ENCODE results near the gene TMEM143.
A peak's percentile ranks its signal among the peaks of the same experiment; 100 is the strongest.

TMEM143 gene

DNA sequence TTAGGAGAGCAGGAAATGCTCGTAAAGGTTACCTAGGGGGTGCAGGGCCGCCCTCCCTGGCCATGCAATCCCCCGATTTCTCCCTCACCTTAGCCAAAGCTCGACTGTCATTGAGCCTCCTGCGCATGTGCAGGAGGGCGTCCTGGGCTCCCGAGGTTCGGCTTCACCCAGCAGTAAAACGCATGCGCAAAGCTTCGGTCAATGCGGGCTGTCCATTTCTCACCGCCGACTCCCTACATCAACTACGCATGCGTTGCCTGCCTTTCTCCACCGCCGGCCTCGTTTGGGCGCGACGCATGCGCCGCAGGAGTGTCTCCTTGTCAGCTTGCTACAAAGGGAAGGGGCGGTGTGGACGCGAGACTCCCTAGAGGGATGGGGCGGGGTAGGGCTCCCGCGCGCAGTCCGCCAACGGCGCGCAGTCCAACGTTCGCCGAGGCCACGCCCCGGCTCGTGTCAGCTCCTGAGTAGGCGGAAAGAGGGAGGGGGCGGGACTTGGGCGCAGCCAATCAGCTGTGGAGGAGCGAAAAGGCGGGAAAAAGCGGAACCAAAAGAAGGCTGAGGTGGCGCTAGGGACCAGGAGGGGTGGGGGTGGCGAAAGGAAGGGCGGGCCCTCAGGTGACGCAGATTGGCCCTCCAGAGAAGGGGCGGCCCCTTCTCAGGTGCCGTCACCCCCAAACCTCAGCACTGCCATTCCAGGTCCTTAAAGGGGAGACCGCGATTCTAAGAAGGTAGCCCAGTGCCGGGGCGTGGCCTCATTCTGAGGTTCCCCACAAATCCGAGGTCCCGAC is at the start of gene TMEM143, which contains the start of gene SYNGR4:
Gene TMEM143 (minus strand): TSS at position 131 of the 788 bp plus-strand sequence. CDS start 20 bp downstream, at position 111.
Gene SYNGR4 (plus strand): TSS at position 558 of the 788 bp plus-strand sequence. CDS start 1,476 bp downstream, outside the sequence.
- TF ChIP-seq, protein P1, sequence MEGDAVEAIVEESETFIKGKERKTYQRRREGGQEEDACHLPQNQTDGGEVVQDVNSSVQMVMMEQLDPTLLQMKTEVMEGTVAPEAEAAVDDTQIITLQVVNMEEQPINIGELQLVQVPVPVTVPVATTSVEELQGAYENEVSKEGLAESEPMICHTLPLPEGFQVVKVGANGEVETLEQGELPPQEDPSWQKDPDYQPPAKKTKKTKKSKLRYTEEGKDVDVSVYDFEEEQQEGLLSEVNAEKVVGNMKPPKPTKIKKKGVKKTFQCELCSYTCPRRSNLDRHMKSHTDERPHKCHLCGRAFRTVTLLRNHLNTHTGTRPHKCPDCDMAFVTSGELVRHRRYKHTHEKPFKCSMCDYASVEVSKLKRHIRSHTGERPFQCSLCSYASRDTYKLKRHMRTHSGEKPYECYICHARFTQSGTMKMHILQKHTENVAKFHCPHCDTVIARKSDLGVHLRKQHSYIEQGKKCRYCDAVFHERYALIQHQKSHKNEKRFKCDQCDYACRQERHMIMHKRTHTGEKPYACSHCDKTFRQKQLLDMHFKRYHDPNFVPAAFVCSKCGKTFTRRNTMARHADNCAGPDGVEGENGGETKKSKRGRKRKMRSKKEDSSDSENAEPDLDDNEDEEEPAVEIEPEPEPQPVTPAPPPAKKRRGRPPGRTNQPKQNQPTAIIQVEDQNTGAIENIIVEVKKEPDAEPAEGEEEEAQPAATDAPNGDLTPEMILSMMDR (IDR thresholded peaks at IDR 0.05; ENCODE audit: control insufficient read depth, extremely low read depth, insufficient read depth) = no peak
- peak within 1 kb of the TSS; percentile 60 for H3K4me3 ChIP-seq (ENCODE audit: low read depth, low read length)
- DNase-seq (ENCODE audit: low read depth) = peak; percentile 90

DNA sequence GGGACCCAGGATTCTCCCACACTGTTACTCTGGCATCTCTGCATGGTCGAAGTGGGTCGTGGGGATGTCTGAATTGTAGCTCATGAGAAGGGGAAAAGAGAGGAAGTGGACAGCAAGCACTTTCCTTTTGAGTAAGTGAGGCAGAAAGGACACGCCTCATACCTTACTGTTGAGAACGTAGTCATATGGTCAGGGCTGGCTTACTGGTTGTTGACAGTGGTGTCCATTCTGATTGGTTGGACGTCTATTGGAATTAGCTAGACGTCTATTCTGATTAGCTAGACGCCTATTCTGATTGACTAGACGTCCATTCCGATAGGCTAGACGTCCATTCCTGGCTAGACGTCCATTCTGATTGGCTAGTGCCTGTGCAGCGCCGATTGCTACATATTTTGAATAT is 42.1 kb upstream of the TMEM143 start:
- DNase-seq (ENCODE audit: low read depth) = no peak
- no peak overlapping the region for H3K4me3 ChIP-seq (ENCODE audit: low read depth, low read length)
- TF ChIP-seq, protein P1 (IDR thresholded peaks at IDR 0.05; ENCODE audit: control insufficient read depth, extremely low read depth, insufficient read depth) = no peak

DNA sequence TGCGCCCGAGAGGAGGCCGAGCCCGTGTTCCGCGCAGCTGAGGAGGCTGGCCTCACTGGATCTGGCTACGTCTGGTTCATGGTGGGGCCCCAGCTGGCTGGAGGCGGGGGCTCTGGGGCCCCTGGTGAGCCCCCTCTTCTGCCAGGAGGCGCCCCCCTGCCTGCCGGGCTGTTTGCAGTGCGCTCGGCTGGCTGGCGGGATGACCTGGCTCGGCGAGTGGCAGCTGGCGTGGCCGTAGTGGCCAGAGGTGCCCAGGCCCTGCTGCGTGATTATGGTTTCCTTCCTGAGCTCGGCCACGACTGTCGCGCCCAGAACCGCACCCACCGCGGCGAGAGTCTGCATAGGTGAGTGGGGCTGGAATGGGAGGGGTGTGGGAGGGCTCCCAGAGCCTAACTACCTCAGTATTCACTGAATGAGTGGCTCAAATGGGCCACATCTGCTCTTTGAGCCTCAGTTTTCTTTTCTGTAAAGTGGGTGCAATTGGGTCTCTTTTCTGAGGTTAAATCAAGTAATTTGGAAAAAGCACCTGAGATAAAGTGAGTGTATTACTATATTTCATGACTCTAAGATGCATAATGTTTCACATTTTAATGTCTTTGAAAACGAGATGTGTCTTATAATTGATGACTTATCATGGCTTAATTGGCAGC is 41.4 kb upstream of the TMEM143 start:
- no peak for DNase-seq (ENCODE audit: low read depth)
- TF ChIP-seq, protein P1 (IDR thresholded peaks at IDR 0.05; ENCODE audit: control insufficient read depth, extremely low read depth, insufficient read depth) = no peak
- H3K4me3 ChIP-seq (ENCODE audit: low read depth, low read length) = no peak overlapping the region

DNA sequence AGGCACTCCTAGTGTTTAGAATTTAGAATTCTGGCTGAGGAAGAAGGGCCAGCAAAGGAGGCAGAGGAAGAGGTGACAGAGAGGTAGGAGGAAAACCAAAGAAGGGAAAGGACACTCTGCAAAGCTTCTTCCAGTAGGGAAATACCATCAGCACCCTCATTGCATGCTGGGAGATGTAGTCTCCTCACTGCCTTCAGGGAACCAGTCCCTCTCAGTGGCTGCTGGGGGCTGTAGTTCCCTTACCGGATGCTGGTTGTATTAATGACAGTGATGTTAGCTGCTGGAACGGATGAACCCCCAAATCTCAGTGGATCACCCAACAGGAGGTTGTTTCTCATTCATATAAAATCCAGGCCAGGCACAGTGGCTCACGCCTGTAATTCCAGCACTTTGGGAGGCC is 39.9 kb upstream of the TMEM143 start:
- TF ChIP-seq, protein P1 (IDR thresholded peaks at IDR 0.05; ENCODE audit: control insufficient read depth, extremely low read depth, insufficient read depth) = no peak
- no peak overlapping the region for H3K4me3 ChIP-seq (ENCODE audit: low read depth, low read length)
- DNase-seq (ENCODE audit: low read depth) = no peak

DNA sequence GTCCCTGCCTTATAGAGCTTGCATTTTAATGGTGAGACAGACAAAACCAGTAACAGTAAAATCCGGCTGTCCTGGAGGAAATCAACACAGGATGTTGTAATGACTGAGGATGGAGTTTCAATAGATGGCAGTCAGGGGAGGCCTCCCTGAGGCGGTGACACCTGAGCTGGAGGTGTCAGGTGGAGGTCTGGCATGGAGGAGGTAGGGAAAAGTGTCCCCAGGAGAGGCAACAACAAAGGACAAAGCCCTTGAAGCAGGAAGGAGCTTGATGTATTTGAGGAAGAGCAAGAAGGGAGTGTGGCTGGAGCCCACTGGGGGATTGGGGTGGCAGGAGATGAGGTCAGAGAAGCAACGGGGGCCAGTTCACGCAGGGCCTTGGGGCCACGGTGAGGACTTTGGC is 37.5 kb upstream of the TMEM143 start:
- TF ChIP-seq, protein P1 (IDR thresholded peaks at IDR 0.05; ENCODE audit: control insufficient read depth, extremely low read depth, insufficient read depth) = no peak
- DNase-seq (ENCODE audit: low read depth) = no peak
- H3K4me3 ChIP-seq (ENCODE audit: low read depth, low read length) = no peak overlapping the region

DNA sequence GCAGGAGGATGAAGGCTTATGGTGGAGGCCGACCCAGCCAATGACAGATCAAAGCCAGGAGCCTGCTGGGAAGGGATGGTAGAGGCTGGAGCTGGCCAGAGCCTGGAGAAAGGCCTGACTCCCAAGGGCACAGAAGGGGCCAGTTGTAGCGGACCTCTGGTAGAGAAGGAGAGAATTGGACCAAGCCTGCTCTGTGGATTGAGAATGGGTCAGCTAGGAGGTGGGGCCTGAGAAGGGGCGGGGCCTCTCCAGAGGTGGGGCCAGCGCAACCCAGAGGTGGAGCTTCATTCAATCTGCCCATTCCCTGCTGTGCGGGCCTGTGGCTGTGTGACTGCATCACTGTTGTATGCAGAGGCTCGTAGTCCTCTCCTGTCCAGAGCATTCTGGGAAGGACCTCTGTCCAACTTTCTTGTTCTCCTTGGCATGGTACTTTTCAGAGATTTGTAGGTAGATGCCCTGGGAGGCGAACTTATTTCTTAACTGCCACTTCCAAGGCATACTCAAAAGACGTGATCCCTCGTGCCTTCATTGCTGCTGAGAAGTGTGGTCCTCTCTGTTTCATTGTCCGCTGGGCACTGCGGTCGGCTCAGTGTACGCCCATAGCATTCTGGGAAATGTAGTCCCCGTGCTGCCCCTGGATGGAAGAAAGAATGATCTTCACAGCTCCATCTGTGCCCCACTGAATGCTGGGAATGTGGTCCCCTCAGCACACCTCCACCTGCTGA is 36.4 kb upstream of the TMEM143 start:
- H3K4me3 ChIP-seq (ENCODE audit: low read depth, low read length) = no peak overlapping the region
- TF ChIP-seq, protein P1 (IDR thresholded peaks at IDR 0.05; ENCODE audit: control insufficient read depth, extremely low read depth, insufficient read depth) = no peak
- DNase-seq (ENCODE audit: low read depth) = no peak

All from LNCaP clone FGC (cell line).